A673 (cell line): Measurements from ENCODE around the gene ATP8A2. TPM values are rescaled to one million over a fixed set of nuclear protein-coding genes. Genes with fewer than 3 reads are reported as not detected.

Source experiments
- BruUV-seq: library from RNA; stranded (reverse); fragments of 400-500 nt; replicated peaks from 2 replicates; lab custom pipeline; 2021; lab: Mats Ljungman, UMichigan
- CTCF ChIA-PET: fragments of 300-600 bp; sonication (Branson Sonifier 250); formaldehyde crosslinking; loops from one replicate; lab custom pipeline; 2022; ENCODE audit warnings: antibody characterized with exemption; lab: Charles Lee
- POLR2A ChIA-PET: fragments of 300-600 bp; sonication (Branson Sonifier 250); formaldehyde crosslinking; loops from one replicate; lab custom pipeline; 2022; ENCODE audit warnings: antibody characterized with exemption; ENCODE audit not compliant: low non-redundant PET; lab: Charles Lee
- DNase-seq: peaks from one replicate; pipeline ENCODE4 v3.0.0-alpha.2; 2015; ENCODE audit warnings: low spot score
- H3K27ac ChIP-seq: fragments of 200-600 bp; sonication (generic); 2 replicates; pipeline ENCODE4 v1.5.1; 2016; ENCODE audit warnings: mixed run types, low read depth, mild to moderate bottlenecking, mixed read lengths, antibody characterized with exemption, low read length; ENCODE audit not compliant: poor library complexity, severe bottlenecking
- H3K27me3 ChIP-seq: fragments of 200-600 bp; sonication (generic); replicated peaks from 2 replicates; pipeline ENCODE4 v1.6.1; 2017; ENCODE audit warnings: mixed run types, low read depth, mild to moderate bottlenecking, mixed read lengths, antibody characterized with exemption, low read length; ENCODE audit not compliant: insufficient read depth, poor library complexity
- H3K36me3 ChIP-seq: fragments of 200-600 bp; sonication (generic); 2 replicates; pipeline ENCODE4 v1.6.1; 2016; ENCODE audit warnings: mixed run types, mild to moderate bottlenecking, mixed read lengths, antibody characterized with exemption, low read length; ENCODE audit not compliant: insufficient read depth, poor library complexity, severe bottlenecking
- H3K4me1 ChIP-seq: fragments of 200-600 bp; sonication (generic); 2 replicates; pipeline ENCODE4 v1.6.1; 2017; ENCODE audit warnings: mixed run types, mild to moderate bottlenecking, mixed read lengths, antibody characterized with exemption, low read length; ENCODE audit not compliant: insufficient read depth, poor library complexity, severe bottlenecking
- H3K4me3 ChIP-seq: fragments of 200-600 bp; sonication (generic); 2 replicates; pipeline ENCODE4 v1.5.1; 2016; ENCODE audit warnings: low read depth, mixed run types, mild to moderate bottlenecking, mixed read lengths, low read length; ENCODE audit not compliant: poor library complexity, severe bottlenecking
- H3K9me3 ChIP-seq: fragments of 200-600 bp; sonication (generic); 2 replicates; pipeline ENCODE4 v1.6.1; 2016; ENCODE audit warnings: mixed run types, low read depth, mild to moderate bottlenecking, mixed read lengths, antibody characterized with exemption, low read length; ENCODE audit not compliant: poor library complexity, severe bottlenecking
- CTCF ChIP-seq: fragments of 300-800, 200-600 bp; sonication (generic); conservative IDR thresholded peaks from 2 replicates; pipeline ENCODE4 v1.5.1; 2017; ENCODE audit warnings: low read depth, mild to moderate bottlenecking, antibody characterized with exemption, low read length, moderate library complexity, mixed read lengths
- EZH2 ChIP-seq: fragments of 200-600 bp; sonication (generic); IDR thresholded peaks from 2 replicates; pipeline ENCODE4 v1.6.1; 2017; ENCODE audit warnings: borderline replicate concordance, low read depth, mild to moderate bottlenecking, mixed read lengths, antibody characterized with exemption, low read length; ENCODE audit not compliant: poor library complexity, severe bottlenecking
- intact Hi-C: fragments of 100-400 bp; cut with micrococcal nuclease; formaldehyde crosslinking; loops from one replicate; pipeline ENCODE4 v1.10.0; 2022; ENCODE audit not compliant: unreplicated experiment
- total RNA-seq: library from RNA; stranded (reverse); gene quantifications from 2 replicates; pipeline ENCODE4 v1.2.3, GENCODE V29; 2021

ATP8A2 gene
- total RNA-seq, 1 experiment from 2014 or later = 0.92 TPM

- Histone ChIP-seq H3K9me3 (no peaks in the 10 kb centered on the region), H3K4me3 (no peak overlapping the region), H3K4me1 (no peaks in the 10 kb centered on the region), H3K27ac (no peak overlapping the region), H3K36me3 (no peaks in the 10 kb centered on the region), H3K27me3 (no peaks in the 10 kb centered on the region)
- DNase-seq = no peak
- intact Hi-C loops = no loop called here
- ChIA-PET POLR2A (no interaction called here), CTCF (no interaction called here)
- TF ChIP-seq CTCF (no peak), EZH2 (no peak)
- no TSS peak for BruUV-seq
These were observed 336.0 kb downstream of the ATP8A2 start for GRCh38 chr13:25707726-25708125.

GRCh38 chr13:25708268-25708667, 336.5 kb downstream of the ATP8A2 start:
- no peak overlapping the region for H3K4me3 ChIP-seq
- no peak for TF ChIP-seq EZH2
- no peak for DNase-seq
- no peaks in the 10 kb centered on the region for H3K4me1 ChIP-seq
- BruUV-seq = no TSS peak
- POLR2A ChIA-PET = no interaction called here
- no peaks in the 10 kb centered on the region for H3K27me3 ChIP-seq
- intact Hi-C loops = no loop called here
- H3K27ac ChIP-seq = no peak overlapping the region
- H3K9me3 ChIP-seq = no peaks in the 10 kb centered on the region
- CTCF ChIA-PET = no interaction called here
- no peaks in the 10 kb centered on the region for H3K36me3 ChIP-seq

GRCh38 chr13:25709088-25709487, 337.3 kb downstream of the ATP8A2 start:
- CTCF ChIA-PET = no interaction called here
- Histone ChIP-seq H3K9me3 (no peaks in the 10 kb centered on the region), H3K36me3 (no peaks in the 10 kb centered on the region), H3K27ac (no peak overlapping the region), H3K4me1 (no peaks in the 10 kb centered on the region), H3K27me3 (no peaks in the 10 kb centered on the region), H3K4me3 (no peak overlapping the region)
- DNase-seq = no peak
- no peak for TF ChIP-seq EZH2
- no peak for TF ChIP-seq CTCF
- POLR2A ChIA-PET = no interaction called here
- intact Hi-C loops = no loop called here
- no TSS peak for BruUV-seq

- TF ChIP-seq CTCF = no peak
- TF ChIP-seq EZH2 = no peak
- BruUV-seq = no TSS peak
- Histone ChIP-seq H3K4me1 (no peaks in the 10 kb centered on the region), H3K4me3 (no peak overlapping the region), H3K9me3 (no peaks in the 10 kb centered on the region), H3K36me3 (no peaks in the 10 kb centered on the region), H3K27me3 (no peaks in the 10 kb centered on the region), H3K27ac (no peak overlapping the region)
- intact Hi-C loops = no loop called here
- ChIA-PET CTCF (no interaction called here), POLR2A (no interaction called here)
- no peak for DNase-seq
These were observed 344.0 kb downstream of the ATP8A2 start for GRCh38 chr13:25715760-25716159.
